HG03025 (cell line): ENCODE measurements around the gene CCDC85C.

Experiments
- ATAC-seq: cut with Tn5 transposase; IDR thresholded peaks from one replicate; pipeline ENCODE4 v1.9.1; 2021; ENCODE audit warnings: mild to moderate bottlenecking, moderate library complexity; ENCODE audit not compliant: unreplicated experiment, low FRiP score

The CCDC85C gene

DNA sequence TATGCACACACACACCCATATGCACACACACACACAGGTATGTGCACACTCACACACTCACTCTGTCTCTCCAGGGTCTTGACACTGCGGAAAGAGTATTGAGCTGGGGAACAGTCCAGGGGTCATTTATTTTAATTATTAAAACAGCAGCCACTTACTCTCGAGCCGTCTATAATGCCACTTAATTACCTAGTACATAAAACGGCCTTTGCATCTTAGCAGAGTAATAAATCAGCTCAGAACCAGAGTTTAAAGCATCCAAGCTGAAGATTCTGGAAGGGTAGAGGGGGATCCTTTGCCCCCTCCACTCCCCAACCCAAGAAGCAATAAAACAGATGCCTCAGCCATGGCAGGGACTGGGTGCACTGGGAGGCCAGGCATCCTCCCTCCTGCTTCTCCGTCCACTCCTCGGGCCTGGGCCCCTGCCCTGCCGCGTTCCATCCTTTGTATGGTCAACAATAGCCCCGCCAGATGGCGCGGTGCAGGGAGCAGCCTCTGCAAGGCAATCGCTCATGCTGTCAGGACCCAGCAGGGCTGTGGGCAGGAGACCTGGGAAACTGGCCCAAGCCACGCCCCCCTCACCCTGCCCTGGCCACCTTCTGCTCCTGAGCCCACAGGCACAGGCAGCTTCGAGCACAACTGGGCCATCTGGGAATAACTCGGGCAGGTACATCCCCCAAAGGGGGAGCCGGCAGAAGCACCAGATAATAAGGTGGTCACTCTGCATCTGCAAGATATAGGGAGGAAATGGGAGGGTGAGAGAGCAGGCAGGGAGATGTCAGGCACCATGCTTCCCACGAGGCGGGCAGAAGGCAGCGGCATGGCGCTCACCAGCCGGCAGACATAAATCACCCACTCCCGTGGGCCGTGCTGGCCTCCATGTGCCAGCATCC lies 40.9 kb downstream of the CCDC85C start:
- ATAC-seq = no peak

DNA sequence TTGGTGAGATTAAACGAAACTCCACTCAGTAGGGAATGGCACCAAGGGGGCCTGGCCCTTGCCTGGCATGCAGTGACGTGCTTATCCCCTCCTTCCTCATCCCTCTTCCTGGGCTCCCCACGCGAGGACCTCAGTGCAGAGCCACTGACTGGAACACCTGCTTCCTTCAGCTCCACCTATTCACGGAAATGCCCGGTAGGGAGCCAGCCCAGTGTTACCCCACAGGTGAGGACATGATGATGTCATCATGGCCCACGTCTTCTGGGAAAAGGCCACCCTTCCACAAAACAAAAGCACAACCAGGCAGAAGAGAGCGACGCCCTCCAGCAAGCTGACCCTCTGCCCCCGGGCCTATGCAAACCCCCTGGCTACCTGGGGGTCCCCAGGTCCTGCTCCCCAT lies 42.1 kb downstream of the CCDC85C start:
- ATAC-seq = no peak

DNA sequence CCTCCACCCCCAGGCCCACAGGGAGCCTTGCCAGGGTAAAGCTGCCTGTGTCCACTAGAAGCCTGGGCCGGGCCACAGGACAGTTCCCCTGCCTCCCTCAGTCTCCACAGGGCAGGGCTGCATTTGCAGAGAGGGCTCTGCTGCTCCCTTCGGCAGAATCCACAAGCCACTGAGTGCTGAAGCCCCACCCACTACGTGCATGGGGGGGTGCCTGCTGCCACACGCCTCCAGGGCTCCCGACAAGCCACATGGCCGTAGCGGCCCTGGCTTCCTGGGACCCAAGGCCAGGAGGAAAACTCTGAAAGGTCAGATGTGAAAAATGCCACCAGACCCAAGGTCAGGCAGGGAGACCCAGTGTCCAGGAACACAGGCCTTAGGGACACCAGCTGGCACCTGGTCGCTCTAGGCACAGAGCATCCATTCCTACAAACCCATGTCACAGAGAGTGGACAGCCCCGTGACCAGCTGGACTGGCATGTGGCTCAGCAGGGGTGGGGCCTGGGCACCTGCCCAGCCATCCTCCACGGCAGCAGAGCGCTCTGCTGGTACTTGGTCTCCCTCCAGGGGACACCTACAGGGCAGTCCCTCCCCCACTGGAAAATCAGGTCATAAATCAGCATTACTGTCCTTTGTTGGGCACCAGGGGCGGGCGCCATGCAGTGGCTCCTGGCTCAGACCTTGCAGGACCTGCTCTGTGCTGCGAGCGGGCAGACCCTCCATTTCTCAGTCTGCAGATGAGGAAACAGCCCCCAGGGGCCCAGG lies 42.9 kb downstream of the CCDC85C start:
- no peak for ATAC-seq

DNA sequence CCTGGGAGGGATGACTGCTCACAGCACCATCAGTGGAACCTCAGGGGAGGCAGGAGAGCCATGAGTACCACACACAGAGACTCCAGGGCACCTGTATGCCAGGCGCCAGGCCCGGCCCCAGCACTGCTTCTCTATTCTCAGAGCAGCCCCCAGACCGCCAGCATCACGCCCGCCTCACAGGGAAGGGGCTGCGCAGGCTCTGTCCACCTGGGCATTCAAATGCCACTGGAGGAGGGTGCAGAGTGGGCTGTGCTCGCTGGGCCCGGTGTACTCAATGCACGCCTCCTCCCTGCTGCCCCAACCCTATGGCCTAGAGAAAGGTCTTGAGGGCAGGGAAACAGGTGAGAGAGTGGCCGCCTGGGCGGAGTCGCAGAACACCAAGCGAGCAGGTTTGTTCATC lies 43.6 kb downstream of the CCDC85C start:
- ATAC-seq = no peak

DNA sequence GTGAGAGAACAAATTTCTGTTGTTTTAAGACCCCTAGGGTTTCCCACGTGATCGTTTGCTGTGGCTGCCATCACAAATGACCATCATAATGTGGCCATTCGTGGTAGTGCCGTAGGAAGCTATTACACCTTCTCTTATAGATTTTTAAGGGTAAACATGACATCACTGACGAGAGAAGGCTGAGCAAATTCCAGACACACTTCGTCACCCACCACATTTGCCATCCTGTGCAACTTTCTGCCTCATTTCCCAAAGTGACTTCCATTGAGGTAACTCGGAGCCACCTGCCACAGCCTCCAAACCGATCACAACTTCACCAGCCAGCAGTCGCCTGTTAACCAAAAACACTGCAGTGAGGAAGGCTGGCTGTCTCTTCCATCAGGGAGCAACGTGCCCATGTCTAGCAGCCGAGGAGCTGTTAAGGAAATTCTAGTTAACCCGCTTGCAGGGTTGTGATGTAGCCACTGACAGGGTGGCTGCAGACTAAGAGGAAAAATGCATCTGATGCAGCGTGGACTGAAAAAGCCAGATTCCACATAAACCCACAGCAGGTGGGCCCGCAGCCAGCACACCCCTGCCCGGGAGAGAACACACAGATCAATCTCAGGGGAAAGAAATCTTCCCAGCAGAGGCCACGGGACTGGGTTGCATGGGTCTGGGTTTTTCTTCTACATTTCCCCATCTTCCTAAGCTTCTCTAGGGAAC lies 44.6 kb downstream of the CCDC85C start:
- no peak for ATAC-seq

DNA sequence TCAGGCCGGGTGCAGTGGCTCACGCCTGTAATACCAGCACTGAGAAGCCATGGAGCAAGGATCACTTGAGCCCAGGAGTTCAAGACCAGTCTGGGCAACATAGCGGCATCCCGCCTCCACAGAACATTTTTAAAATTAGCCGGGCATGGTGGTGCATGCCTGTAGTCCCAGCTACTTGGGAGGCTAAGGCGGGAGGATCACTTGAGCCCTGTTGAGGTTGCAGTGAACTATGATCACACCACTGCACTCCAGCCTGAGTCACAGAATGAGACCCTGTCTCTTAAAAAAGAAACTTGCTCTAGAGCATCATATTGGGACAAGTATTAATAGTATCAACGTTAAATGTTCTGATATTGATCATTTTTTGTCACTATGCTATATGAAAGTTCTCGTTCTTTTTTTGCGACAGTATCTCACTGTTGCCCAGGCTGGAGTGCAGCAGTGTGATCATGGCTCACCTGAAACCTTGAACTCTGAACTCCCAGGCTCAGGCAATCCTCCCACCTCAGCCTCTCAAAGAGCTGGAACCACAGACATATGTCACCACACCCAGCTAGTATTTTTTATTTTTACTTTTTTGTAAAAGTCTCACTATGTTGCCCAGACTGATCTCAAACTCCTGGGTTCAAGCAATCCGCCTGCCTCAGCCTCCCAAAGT lies 47.7 kb downstream of the CCDC85C start:
- ATAC-seq = no peak

DNA sequence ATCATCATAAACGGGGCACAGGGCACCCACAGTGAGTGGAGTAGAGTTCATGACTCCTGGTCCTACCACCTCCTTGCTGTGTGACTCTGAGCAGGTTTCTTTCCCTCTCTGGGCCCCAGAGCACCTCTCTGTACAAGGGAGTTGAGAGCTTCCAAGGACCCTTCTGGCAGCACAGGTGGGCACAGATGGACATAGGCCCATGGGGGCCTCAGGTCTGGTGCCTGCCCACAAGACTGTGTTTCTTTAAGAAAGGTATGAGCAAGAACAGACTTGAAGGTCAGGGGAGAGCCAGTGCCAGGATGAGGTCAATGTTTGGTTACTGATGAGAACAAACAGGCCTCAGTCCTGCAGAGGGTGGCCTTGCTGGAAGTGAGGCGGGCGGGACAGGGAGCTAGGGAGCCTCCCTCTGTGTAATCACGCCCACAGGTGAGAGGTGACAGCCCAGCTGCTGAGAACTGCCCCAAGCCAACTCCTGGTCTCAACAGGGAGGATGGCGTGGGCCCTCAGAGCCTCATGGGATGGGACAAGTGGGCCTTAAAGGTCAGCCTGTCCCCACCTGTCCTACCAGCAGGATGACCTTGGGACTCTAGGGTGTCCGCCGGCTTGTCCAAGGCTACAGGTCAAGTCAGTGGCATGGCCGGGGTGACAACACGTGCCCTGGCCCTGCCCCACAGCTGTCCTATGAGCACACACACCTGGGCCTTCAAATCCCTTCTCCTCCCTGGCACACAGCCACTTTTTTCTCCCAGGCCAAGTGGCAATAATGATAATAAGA lies 49.1 kb downstream of the CCDC85C start:
- no peak for ATAC-seq

DNA sequence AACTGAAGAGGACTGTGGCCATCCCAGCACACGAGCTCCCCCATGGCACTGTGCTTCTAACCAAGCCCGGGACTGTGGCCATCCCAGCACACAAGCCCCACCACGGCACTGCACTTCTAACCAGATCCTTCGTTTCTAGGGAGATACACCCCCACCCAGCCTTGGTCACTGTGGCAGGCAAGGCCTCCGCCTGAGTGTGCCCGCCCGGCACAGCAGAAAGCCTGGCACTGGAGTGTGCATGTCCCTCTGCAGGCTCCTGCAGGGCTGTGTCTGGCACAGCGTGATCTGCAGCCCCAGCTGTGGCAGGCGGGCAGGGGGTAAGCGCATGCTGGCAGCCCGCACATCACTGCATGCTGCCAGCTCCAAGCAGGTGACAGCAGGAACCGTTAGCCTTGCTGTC lies 49.8 kb downstream of the CCDC85C start:
- no peak for ATAC-seq

DNA sequence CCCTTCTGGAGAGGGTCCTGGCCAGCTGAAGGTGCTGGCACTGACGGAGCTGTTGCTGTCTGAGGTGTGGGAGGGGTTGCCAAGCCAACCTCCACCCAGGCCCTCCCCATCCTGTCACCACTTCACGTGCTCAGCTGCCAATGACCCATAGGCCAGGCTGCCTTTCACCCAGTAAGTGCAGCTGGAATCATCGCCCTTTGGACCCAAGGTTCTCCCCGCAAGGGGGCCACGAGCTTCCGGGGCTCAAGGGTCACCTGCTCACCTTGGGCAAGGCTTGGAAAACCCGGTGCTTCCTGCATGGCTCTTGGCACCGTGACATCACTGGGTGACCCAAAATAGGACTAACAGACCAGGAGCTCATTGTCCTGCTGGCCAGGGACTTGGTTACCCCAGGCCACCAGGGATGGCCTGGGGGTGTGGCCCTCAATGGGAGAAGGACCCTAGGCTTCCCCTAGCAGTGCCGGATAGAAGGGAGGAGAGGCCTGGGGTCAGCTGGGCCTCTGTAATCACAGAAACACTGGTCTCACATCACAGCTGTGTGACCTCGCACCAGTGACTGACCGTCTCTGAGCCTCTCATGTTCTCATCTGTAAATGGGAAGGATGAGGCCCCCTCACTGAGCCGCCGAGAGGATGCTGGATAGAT lies 51.3 kb downstream of the CCDC85C start:
- no peak for ATAC-seq

DNA sequence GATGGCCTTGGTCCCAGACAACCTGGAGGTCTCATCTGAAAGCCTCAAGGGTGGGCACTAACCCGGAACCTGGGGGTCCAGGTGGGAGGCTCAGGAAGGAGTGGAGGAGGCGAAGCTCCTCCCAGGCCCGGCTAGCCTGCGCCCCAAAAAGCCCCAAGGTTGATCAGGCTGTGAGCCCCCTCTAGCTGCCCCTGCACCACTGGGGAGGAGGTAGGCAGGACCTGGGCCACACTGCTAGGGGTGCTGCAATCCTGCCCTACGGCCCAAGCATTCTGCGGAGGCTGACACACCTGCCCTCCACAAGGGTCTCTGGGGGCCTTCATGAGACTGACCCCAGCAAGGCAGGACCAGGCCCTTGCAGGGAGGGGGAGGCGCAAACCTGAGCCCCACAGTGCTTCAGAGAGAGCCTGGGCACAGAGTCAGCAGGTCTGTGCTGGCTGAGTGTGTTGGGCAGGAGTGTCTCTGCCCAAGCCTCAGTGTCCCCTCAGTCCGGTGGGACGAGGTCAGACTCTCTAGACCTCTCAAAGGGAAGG lies 51.9 kb downstream of the CCDC85C start:
- no peak for ATAC-seq

DNA sequence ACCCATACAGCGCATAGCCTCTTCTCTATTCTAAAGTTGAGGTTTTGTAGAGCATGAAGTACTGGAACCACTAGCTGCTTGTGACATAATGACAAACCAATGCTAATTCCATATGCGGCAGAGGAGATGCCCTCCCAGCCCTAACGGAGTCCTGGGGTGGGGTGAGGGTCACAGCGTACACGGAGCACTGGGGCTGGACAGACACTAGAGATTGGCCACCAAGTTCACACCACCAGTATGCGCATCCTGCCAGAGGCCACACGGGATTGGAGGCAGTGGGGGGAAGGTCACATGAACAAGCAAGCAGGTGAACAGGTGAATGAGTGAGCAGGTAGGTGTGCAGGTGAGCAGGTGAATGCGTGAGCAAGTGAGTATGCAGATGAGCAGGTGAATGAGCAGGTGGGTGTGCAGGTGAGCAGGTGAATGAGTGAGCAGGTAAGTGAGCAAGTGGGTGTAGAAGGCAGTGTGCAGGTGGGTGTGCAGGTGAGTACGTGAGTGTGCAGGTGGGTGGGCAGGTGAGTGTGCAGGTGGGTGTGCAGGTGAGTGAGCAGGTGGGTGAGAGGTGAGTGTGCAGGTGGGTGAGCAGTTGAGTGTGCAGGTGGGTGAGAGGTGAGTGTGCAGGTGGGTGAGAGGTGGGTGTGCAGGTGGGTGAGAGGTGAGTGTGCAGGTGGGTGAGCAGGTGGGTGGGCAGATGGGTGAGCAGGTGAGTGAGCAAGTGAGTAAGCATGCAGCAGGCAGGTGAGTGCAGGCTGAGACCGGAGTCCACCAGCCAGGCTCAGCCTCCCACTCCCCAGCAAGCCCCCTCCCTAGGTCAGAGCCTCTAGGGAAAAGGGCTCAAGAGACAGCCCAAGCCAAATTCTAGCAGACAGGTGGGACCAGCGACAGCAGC lies 52.7 kb downstream of the CCDC85C start:
- ATAC-seq = no peak

DNA sequence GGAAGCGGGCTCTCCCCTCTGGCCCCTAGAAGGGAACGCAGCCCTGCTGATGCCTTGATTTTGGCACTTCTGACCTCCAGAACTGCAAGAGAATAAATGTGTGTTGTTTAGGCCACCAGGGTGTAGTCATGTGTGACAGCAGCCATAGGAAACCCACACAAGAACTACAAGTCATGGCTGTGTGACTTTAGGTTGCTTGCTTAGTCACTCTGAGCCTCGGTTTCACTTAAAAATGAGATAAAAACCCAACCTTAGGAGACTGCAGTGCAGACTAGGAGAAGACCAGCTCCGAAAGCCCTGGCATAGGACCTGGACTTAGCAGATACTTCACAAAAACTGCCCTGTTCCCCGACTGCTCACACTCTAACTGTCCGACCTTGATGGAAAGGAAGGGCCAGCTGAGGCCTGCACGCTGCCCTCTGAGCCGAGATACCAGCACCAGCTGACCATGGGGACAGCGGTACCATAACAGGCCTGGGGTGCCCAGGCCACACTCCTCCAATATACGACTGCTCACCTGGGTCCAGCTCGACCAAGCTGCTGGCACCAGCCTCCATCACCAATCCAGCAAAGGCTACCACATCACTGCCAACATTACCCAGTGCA lies 53.5 kb downstream of the CCDC85C start:
- no peak for ATAC-seq

DNA sequence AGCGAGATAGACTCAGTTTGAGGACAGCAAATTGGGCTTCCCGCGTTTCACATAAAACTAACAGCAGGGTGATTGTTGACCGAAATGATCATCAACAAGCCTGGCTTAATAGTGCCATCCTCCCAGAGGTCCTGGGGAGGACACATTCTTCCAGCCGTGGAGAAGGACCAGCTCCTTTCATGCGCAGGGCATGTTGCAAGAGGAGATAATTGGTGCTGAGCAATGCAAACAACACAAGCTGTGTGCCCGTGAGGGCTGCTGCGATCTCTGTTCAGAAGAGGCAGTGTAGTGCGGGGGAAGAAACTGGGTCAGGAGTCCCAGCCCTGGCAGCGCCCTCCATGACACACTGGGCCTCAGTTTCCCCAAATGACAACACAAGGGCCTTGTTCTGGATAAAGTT lies 54.3 kb downstream of the CCDC85C start:
- no peak for ATAC-seq

DNA sequence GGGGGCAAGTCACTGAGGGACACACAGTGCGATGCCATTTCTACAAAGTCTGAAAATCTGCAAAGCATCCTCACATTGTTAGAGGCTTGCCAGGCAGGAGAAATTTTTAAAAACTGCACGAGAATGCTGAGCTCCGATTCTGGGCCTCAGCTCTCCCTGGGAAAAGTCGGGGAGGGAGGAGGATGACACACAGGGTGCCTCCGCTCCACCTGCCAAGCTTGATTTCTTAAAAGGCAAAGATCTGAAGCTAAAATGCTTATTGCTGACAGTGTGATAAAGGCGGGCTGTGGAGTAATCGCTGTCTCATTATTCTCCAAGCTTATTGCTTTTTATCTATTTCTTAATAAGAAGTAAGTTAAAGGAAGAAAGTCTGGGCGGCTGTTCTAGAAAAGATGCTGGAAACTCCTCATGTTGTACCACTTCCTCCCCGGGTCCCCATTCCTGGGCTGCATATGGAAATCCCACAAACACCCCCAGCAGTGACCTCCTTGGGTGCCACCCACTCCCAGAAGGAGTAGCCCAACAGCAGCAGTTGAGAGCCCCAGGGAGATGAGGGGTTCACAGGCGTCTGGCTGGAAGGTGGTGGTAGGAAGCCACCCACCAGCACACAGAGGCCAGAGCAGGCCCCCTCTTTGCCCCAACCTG lies 55.0 kb downstream of the CCDC85C start:
- no peak for ATAC-seq

DNA sequence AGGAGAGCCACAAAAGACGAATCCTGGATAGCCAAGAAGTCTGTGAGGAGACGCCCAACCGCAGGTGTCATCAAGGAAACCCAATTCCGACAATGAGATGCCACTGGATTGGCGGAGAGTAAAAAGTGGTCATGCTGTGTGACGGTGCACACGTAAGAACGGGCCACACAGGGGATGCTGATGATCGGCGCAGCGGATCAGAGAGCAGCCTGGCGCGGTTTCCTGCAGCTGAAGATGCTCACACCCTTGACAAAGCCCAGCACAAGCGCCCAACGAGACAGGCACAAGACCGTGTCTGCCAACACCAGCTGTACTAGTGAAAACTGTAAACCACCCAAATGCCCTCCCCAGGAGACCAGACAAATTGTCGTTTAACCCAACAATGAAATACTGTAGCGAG lies 55.8 kb downstream of the CCDC85C start:
- no peak for ATAC-seq

DNA sequence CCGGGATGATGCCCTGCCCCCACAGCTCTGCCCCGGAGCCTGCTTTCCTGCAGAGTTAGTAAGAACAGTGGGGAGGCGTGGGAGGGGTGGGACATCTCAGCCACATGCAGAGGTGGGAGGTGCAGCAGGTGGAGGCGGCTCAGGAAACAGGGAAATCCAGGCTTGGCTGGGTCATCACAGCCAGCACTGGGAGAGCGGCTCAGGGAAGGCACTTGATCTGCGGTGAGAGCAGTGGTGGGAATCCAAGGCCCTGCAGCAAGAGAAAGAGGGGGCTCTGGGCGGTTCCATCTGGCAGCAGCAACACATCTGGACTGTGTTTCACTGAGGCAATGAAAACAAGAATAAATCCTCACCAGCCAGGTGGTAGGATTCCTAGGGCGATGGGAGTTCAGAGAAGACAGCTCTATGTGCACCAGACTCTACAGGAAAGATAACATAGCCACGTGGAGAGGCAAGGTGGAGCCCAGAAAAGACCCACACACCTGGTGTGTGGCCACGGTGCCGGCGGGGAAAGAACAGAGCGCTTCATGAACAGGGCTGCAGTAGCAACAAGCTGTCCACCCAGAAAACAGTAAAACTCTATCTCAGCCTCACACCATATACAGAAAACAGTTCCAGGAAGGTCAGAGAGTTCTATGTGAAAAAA lies 57.6 kb downstream of the CCDC85C start:
- no peak for ATAC-seq

DNA sequence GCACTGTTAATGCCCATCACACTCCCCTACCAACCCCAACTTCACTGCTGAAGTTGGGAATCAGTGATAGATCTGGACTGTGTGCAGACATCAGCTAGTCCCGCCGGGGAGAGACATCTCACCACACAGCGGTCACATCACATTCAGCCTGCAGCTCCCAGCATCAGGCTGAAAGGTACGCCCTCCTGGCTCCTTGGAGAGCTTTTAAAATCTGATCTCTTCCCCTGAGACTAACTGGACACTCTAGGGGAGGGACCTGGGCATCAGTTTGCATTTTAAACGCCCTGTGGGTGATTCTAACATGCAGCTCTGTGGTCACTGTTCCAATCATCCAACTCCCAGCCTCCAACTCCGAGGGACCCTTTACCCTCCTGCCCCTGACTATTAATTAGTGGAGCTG lies 58.4 kb downstream of the CCDC85C start:
- no peak for ATAC-seq
